Neural crest cell (in vitro differentiated cells): Measurements from ENCODE around the gene ADCY9. TPM values are rescaled to one million over a fixed set of nuclear protein-coding genes. Genes with fewer than 3 reads are reported as not detected.

ENCODE experiments used
- DNase-seq: peaks from one replicate; pipeline ENCODE4 v3.0.0; 2021; ENCODE audit warnings: low read depth, mixed read lengths, low spot score
- H3K27ac Mint-ChIP-seq: one replicate; pipeline ENCODE4 v1.8.0; 2021; ENCODE audit warnings: mild to moderate bottlenecking, mixed read lengths; ENCODE audit not compliant: unreplicated experiment
- H3K27me3 Mint-ChIP-seq: 2 replicates; pipeline ENCODE4 v1.8.0; 2021; ENCODE audit warnings: low read depth, mild to moderate bottlenecking, mixed read lengths
- H3K36me3 Mint-ChIP-seq: 2 replicates; pipeline ENCODE4 v1.8.0; 2021; ENCODE audit warnings: low read depth, mild to moderate bottlenecking, mixed read lengths
- H3K4me1 Mint-ChIP-seq: 2 replicates; pipeline ENCODE4 v1.8.0; 2021; ENCODE audit warnings: mixed read lengths
- H3K4me3 Mint-ChIP-seq: one replicate; pipeline ENCODE4 v1.8.0; 2021; ENCODE audit warnings: mild to moderate bottlenecking, mixed read lengths
- H3K9me3 Mint-ChIP-seq: 2 replicates; pipeline ENCODE4 v1.8.0; 2021; ENCODE audit warnings: mixed read lengths
- total RNA-seq: library from RNA; stranded (reverse); gene quantifications from 2 replicates; pipeline ENCODE4 v1.2.1, GENCODE V29; 2021
- TF ChIP-seq, protein P1 (sequence below): fragments of 200-600 bp; sonication (generic); conservative IDR thresholded peaks from 2 replicates; pipeline ENCODE4 v1.5.0; 2021; ENCODE audit warnings: antibody characterized with exemption, mild to moderate bottlenecking

The ADCY9 gene
- total RNA-seq, 1 donor from 2014 or later = 11.6 TPM

DNA sequence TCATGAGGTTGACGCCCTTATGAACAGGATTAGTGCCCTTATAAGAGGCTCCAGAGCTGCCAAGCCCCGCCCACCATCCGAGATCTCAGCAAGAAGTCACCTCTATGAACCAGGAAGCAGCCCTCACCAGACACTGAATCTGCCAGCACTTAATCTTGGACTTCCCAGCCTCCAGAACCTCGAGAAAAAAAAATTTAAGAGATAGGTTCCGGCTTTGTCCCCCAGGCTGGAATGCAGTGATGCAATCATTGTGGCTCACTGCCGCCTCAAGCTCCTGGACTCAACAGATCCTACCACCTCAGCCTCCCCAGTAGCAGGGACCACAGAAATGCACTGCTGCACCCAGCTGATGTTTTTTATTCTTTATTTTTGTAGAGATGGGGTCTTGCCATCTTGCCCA, 22.5 kb upstream of the ADCY9 start:
- no peak for DNase-seq
- no peaks in the 10 kb centered on the region for H3K36me3 Mint-ChIP-seq
- H3K4me3 Mint-ChIP-seq = no peak overlapping the region
- no peak overlapping the region for H3K27ac Mint-ChIP-seq
- TF ChIP-seq, protein P1, sequence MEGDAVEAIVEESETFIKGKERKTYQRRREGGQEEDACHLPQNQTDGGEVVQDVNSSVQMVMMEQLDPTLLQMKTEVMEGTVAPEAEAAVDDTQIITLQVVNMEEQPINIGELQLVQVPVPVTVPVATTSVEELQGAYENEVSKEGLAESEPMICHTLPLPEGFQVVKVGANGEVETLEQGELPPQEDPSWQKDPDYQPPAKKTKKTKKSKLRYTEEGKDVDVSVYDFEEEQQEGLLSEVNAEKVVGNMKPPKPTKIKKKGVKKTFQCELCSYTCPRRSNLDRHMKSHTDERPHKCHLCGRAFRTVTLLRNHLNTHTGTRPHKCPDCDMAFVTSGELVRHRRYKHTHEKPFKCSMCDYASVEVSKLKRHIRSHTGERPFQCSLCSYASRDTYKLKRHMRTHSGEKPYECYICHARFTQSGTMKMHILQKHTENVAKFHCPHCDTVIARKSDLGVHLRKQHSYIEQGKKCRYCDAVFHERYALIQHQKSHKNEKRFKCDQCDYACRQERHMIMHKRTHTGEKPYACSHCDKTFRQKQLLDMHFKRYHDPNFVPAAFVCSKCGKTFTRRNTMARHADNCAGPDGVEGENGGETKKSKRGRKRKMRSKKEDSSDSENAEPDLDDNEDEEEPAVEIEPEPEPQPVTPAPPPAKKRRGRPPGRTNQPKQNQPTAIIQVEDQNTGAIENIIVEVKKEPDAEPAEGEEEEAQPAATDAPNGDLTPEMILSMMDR = no peak
- no peaks in the 10 kb centered on the region for H3K27me3 Mint-ChIP-seq
- H3K9me3 Mint-ChIP-seq = peaks cover 2% of the 10 kb centered on the region
- peaks cover 10% of the 10 kb centered on the region for H3K4me1 Mint-ChIP-seq

DNA sequence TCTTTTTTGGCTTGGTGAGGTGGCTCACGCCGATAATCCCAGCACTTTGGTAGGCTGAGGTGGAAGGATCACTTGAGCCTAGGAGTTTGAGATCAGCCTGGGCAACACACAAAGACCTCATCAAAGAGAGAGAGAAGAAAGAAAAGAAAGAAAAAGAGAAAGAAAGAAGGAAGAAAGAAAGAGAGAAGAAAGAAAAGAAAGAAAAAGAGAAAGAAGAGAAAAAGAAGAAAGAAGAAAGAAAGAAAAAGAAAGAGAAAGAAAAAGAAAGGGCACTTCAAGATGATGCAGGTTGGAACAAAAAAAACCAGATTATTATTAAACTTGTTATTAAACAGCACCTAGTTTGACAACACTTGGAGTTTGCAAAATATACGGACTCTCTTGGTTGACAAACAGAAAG, 21.2 kb upstream of the ADCY9 start:
- H3K27ac Mint-ChIP-seq = no peak overlapping the region
- H3K9me3 Mint-ChIP-seq = peaks cover 2% of the 10 kb centered on the region
- no peaks in the 10 kb centered on the region for H3K36me3 Mint-ChIP-seq
- TF ChIP-seq, protein P1 = no peak
- no peaks in the 10 kb centered on the region for H3K27me3 Mint-ChIP-seq
- no peak for DNase-seq
- H3K4me1 Mint-ChIP-seq = peaks cover 10% of the 10 kb centered on the region
- no peak overlapping the region for H3K4me3 Mint-ChIP-seq

DNA sequence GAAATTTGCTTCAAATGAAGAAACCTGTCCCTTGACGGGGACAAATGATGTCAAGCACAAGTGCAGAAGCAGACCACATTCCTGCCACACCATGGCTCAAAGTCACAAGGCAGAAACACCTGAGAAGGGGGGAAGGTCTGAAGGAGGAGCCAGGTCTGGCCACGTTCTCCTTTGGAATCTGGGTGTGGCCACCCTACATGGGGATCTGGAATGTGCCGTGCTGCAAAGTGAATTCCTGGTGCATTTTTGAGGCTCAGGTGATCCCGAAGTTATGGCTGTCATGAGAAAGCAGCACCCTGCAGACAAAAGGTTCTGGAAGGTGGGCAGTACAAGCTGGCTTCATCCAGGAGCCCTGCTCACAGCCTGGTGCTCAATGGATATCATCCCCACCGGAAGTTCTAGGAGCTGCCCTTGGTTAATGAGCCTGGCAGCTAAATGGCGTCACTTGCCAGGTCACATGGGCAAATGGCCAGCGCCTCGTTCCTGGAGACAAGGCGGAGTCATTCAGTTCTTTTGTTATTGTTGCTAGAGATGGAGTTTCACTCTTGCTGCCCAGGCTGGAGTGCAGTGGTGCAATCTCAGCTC, 20.1 kb upstream of the ADCY9 start:
- TF ChIP-seq, protein P1 = no peak
- no peak overlapping the region for H3K27ac Mint-ChIP-seq

DNA sequence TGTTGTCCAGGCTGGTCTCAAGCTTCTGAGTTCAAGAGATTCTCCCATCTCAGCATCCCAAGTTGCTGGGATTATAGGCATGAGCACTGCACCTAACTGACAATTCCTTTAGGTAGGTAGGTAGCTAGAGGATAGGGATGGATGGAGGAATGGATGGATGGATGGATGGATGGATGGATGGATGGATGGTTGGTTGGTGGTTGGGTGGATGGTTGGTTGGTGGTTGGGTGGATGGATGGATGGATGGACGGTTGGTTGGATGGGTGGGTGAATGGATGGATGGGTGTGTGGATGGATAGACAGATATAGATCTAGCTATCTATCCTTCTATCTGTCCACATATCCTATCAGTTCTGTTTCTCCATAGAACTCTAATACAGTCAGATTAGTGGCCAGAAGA, 19.3 kb upstream of the ADCY9 start:
- no peak for DNase-seq
- H3K27me3 Mint-ChIP-seq = no peaks in the 10 kb centered on the region
- H3K9me3 Mint-ChIP-seq = peaks cover 2% of the 10 kb centered on the region
- no peaks in the 10 kb centered on the region for H3K36me3 Mint-ChIP-seq
- H3K27ac Mint-ChIP-seq = no peak overlapping the region
- TF ChIP-seq, protein P1 = no peak
- H3K4me1 Mint-ChIP-seq = peaks cover 6% of the 10 kb centered on the region
- no peak overlapping the region for H3K4me3 Mint-ChIP-seq

More for the DNA sequence above, 20.1 kb upstream of the ADCY9 start:
- H3K36me3 Mint-ChIP-seq = no peaks in the 10 kb centered on the region
- H3K4me1 Mint-ChIP-seq = peaks cover 10% of the 10 kb centered on the region
- no peaks in the 10 kb centered on the region for H3K27me3 Mint-ChIP-seq
- DNase-seq = no peak
- H3K9me3 Mint-ChIP-seq = peaks cover 2% of the 10 kb centered on the region
- H3K4me3 Mint-ChIP-seq = no peak overlapping the region

DNA sequence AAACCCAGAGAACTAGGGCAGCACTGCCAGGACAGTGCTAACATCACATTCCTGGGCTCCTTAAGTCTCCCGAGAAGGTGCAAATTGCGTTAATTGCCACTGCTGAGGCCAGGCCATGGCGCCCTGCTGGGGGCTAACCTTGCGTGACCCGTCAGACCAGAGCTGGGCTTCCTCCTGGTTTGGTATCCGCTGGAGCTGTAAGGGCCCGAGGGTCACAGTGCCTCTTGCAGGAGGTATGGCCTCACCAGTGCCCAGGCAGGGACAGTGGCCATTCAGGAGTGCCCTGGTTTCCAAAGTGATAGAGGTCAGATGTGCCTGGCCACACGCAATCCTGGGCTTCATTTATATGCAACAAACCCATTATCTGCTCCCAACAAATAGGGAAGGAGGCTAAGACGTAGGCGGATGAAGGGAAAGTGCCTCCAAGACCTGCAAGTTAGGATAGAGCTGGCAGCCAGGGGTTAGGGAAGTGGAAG, 17.7 kb upstream of the ADCY9 start:
- TF ChIP-seq, protein P1 = no peak

More for the DNA sequence above, 17.7 kb upstream of the ADCY9 start:
- Mint-ChIP-seq H3K4me1 (peaks cover 4% of the 10 kb centered on the region), H3K27ac (no peak overlapping the region), H3K9me3 (no peaks in the 10 kb centered on the region), H3K36me3 (no peaks in the 10 kb centered on the region), H3K4me3 (no peak overlapping the region), H3K27me3 (no peaks in the 10 kb centered on the region)
- DNase-seq = no peak
